SKM-1 (cell line): ENCODE data around the gene NAE1.
"Not testable (repeated sequence)": the region's sequence is repeated elsewhere in the genome, so short reads cannot be mapped to it uniquely, and the experiment has no call there.

Source experiments
- DNase-seq: peaks from one replicate; lab custom pipeline; 2025; ENCODE audit not compliant: unreplicated experiment; lab: John Stamatoyannopoulos, UW

The NAE1 gene

DNA sequence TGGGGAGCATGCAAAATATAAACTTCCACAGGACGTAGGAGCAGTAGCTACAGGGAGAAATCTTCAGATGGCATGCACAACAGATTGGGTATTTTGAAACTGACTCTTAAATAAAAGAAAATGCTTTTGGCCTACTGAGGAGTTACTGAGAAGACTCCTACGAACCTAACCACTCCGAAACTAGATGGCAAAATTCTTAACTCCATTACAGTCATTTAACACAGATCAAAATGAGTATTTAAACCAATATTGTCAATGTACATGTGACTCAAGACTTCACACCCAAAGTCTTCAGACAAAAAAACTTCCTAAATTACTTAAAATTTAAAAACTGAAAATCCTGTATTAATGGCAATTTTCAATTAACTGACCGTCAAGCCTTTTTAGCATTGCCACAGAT is 21.0 kb downstream of the NAE1 start:
- no peak for DNase-seq

DNA sequence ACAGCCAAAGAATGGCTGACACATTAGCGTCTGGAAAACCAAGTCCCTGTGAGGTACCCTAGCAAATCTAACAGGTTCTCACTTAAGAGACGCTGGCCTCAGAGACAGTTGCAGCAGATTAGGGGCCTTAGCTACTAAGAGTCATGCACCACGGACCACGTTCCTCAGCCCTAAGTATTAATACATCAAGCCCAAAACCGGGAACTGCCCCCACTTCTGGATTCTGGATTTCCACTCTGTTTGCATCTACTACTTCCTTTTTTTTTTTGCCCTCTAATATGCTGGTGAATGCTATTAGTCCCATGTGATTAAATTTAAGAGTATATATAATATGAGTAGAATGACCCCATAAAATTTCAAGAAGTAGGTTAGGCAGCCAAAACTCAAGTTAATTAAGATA is 28.6 kb downstream of the NAE1 start:
- DNase-seq = no peak

DNA sequence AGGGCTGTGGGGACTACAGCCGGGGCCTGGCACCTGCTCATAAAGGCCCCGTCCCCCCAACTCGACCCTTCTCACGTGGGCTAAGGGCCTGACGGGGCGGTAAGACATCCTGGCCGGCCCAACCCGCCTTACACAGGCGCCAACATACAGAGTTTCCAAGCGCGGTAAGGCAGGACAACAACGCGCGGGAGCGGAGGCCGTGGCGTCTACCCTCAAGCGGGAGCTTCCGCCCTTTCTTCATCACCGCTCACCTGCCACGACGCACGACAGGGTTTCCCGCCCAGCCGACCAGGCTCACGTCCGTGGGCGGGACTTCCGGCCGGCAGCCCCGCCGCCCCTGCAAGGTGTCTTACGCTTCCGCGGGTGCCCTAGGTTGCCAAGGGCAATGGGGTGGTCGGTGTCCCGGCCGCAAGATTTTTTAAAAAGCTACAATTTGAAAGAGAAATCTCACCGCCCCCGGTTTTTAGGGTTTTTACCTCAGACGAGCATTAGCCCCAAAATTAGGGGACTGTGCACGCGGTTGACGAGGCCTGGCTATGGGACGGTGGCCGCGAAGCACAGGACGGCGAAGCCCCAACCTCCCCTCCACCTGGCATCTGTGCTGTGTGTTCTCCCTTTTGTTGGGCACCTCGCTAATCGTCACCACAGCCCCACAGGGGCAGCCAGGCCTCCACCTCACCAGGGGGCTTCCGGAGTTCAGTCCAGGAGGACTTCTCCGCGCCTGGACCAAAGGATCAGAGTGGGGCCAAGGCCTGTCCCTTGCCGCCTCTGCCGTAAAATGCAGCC is 29.3 kb downstream of the NAE1 start, which contains the start of gene TERB1:
TSS of gene TERB1 (minus strand) at position 265 of the 786 bp plus-strand sequence. CDS start 4,786 bp downstream, outside the sequence.
- no peak for DNase-seq

- no peak for DNase-seq
Measured at GRCh38 chr16:66800856-66801255, 29.9 kb downstream of the NAE1 start.

DNA sequence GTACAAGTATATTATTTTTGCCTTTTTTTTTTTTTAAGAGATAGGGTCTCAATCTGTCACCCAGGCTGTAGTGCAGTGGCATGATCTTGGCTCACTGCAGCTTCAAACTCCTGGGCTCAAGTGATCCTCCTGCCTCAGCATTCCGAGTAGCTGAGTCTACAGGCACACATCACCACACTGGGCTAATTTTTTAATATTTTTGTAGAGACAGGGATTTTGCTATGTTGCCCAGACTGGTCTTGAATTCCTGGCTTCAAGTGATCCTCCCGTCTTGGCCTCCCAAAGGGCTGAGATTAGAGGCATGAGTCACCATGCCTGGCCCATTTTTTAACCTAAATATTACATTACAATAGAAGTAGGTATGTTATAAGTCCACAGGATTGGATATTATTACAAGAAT is 32.6 kb downstream of the NAE1 start:
- DNase-seq = no peak

- not testable (repeated sequence) for DNase-seq
Measured at GRCh38 chr16:66793984-66794383, 36.8 kb downstream of the NAE1 start.

- no peak for DNase-seq
Measured at GRCh38 chr16:66790130-66790733, 40.5 kb downstream of the NAE1 start.

GRCh38 chr16:66787427-66787826 is 43.3 kb downstream of the NAE1 start:
- no peak for DNase-seq

DNA sequence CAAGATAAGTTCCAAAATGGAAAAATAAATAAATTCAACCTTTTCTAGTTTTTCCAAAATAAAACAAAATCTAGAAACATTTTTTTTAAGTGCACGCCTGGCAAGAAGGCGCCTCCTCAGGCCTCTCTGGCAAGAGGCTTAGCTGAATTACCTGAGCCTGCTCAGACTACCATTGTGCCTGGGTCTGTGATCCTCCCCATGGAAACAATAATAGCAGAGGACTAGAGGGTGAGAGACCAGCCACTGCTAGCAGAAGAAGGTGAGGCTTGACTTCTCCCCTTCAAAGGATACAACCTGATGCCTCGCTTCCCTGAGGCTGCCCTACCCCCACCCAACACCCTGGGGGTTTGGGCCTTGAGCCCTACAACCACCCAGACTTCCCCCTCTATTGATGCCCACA is 44.2 kb downstream of the NAE1 start:
- no peak for DNase-seq

- DNase-seq = no peak
Measured at GRCh38 chr16:66776457-66776856, 54.3 kb downstream of the NAE1 start.

DNA sequence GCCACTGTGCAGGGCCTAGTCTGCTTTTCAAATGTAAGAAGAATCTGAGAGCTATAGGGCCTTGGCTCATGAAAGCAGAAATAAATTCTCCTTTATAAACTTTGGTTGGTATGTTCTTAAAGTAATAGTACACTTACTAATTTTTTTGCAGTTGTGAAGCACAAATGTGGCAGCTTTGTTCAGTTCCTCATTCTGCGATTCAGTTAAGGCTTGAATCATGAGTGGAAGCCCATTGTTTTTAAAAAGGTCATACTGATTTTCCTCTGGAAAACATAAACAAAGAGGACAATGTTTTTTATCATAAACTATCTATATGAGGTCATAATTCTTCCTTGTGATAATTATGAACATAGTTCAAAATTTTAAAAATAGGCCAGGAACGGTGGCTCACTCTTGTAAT is 55.8 kb downstream of the NAE1 start:
- DNase-seq = no peak

- no peak for DNase-seq
Measured at GRCh38 chr16:66758086-66758485, 72.7 kb downstream of the NAE1 start.

DNA sequence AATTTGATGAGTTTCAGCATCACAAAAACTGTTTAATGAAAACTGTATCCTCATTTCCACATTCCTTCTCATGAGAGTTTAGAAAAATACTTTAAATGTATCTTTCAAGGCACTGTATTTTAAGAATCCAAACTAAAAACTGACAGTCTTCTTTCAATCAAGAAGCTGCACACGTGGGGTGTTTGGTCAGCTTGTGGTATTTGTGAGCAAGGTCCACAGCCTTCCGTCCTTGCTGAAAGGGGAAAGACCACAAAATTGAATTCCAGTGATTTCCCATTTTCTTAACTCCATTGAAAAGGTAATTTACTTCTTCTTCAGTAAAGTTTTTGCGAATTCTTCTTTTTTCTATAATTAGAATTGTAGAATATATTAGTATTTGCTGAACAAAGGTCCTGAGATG is 76.0 kb downstream of the NAE1 start:
- no peak for DNase-seq

- DNase-seq = no peak
Measured at GRCh38 chr16:66754211-66754610, 76.6 kb downstream of the NAE1 start.

- DNase-seq = no peak
Measured at GRCh38 chr16:66752958-66753357, 77.8 kb downstream of the NAE1 start.
